NAMALWA (cell line): Measurements from ENCODE around the gene NME7.
"Not testable (repeated sequence)": the region's sequence is repeated elsewhere in the genome, so short reads cannot be mapped to it uniquely, and the experiment has no call there.

Experiments
- DNase-seq: peaks from one replicate; pipeline ENCODE4 v3.0.0-alpha.2; 2015; ENCODE audit warnings: low spot score

The NME7 gene

DNA sequence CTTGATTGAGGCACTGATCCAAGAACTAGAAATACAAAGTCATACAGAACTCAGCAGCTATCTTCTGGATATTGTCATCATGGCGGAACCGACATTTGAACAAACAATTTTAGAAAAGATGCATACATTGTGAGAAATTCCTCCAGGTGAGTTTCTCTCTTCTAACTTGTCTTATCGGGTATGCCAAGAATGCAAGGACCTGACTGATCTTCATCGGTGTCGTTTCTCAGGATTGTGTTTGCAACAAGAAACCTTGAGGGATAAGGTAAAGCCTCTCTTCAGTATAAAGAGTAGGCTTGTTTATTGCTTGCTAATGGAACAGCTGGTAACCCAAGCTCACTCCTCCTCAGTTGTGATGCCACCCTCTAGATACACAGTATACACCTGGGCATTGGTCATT, 62.2 kb downstream of the NME7 start:
- DNase-seq = no peak

DNA sequence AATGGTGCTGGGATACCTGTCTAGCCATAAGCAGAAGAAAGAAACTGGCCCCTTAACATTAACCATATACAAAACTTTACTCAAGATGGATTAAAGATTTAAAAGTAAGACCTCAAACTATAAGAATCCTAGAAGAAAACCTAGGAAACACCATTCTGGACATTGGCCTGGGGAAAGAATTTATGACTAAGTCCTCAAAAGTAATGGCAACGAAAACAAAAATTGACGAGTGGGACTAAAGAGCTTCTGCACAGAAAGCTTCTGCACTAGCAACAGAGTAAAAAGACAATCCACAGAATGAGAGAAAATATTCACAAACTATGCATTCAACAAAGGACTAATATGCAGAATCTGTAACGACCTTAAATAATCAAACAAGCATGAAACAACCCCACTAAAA, 66.7 kb downstream of the NME7 start:
- DNase-seq = no peak

DNA sequence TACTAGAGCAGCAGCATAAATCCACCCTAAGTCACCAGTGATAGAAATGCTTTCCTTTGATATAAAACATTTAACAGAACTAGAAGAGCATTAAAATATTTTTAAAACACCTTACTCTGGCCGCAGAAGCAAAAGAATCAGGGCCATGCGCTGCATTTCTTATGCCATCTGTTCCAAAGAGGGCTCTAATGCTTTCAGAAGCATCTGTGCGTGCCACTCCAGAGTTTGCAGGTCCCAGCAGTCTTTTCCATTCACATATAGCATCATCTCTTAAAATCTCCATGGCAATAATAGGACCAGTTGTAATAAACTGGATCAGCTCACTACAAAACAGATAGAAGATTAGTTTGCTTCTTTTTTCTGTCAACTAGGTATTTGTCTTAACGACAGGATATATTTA, 69.2 kb downstream of the NME7 start:
- DNase-seq = no peak

DNA sequence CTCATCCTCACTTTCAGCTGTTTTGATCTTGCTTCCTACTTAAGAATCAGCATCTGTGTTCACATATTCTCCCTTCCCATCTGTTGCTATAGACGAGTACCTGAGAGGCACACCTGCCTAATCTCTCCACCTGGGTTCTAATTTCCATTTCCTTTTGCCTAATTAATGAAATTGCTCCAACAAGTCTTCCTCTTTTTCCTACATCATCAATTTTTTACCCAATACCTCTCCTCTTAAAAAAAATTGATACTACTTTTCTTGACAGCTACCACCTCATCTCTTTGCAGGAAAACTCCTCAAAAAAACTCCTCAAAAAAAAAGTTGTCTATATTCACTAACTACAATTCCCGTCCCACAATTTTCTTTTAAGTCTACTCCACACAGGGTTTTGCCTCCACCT, 71.8 kb downstream of the NME7 start:
- no peak for DNase-seq

DNA sequence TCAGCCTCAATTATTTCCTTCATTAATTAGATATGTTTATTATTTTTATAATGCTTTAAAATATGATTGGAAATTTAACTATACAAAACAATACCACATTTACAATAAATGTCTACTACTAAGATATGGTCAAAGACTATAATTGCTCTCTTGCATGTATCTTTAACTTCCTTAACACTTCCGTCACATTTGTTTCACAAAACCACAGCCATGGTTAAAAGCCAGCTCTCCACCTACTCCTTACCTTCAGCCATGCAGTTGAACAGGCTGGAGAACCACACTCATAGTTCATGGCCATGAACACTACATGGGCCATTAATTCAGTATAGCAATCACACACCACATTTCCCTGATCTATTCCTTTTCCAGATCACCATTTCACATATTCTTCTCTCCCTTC, 72.2 kb downstream of the NME7 start:
- no peak for DNase-seq

DNA sequence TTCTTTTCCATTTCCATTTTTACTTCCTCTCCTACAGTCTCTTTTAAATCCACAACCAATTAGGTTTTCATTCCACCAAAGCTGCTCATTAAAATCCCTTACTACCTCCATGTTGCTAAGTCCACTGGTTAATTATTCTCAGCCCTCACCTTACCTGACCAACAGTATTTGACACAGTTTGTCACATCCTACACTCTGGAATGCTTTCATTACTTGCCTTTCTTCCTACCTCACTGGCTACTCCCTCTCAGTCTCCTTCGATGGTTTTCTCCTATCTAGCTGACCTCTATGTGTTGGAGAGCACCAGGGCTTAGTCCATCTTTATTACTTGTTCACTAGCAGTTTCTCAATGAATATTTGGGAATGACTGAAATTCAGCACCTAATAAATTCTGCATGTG, 78.6 kb downstream of the NME7 start:
- no peak for DNase-seq

DNA sequence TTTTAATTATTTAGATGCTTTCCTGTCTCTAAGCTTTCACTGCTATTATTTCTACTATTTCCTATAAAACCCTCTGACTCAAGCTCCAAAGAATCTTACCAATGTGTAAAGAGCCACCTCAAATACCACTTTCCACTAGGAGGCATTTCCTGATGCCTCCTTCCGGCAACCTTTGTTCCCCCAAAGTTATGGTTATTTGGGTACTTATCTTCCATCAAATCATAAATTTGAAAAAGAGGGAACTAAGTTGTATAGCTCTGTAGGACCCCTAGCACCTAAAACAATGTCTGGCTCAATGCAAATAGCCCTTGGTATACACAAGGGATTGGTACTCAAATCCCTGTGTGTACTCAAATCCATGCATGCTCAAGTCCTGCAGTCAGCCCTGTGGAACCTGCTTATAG, 79.6 kb downstream of the NME7 start:
- no peak for DNase-seq

DNA sequence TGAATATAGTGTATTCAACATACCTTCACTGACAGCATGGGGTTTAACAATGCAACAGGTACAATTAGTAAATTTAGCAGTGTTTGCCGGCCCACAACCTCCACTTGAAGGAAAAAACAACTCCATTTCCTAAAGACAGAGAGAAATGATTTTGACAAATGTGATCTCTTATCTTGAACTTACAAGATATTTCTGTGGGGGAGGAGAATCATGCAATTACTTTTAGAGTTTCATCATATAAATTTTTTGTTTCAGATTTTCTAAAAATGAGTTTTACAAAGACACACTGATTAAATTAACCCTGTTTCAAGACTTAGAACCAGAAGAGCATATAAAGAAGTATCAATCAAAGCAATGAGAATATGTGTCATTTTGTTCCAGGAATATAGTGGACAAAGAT, 80.3 kb downstream of the NME7 start:
- DNase-seq = no peak

DNA sequence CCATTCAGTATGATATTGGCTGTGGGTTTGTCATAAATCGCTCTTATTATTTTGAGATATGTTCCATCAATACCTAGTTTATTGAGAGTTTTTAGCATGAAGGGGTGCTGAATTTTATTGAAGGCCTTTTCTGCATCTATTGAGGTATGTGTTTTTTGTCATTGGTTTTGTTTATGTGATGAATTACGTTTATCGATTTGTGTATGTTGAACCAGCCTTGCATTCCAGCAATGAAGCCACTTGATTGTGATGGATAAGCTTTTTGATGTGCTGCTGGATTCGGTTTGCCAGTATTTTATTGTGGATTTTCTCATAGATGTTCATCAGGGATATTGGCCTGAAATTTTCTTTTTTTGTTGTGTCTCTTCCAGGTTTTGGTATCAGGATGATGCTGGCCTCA, 86.0 kb downstream of the NME7 start:
- DNase-seq = not testable (repeated sequence)

DNA sequence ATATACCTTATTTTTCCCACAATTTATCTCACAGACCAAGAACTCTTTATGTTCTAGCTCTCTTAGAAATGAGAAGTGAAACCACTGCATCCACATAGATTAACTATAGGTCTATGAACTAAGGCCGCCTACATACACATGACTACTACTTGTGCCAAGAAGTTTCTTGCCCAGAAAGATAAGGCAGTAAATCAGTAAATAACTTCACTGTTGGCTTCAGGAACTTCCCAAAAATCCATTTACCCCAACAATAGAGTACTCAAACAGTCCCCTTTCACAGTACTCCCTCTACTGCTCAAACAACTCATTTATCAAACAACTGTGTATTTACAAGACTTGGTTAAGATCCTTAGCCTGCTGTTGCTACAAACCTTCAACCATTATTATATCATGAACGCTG, 96.5 kb downstream of the NME7 start:
- no peak for DNase-seq

DNA sequence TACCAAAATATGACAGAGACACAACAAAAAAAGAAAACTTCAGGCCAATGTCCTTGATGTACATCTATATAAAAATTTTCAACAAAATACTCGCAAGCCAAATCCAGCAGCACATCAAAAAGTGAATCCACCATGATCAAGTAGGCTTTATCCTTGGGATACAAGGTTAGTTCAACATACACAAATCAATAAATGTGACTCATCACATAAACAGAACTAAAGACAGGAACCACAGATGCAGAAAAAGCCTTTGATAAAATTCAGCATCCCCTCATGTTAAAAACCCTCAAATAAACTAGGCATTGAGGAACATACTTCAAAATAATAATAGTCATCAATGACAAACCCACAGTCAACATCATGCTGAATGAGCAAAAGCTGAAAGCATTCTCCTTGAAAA, 101.5 kb downstream of the NME7 start:
- DNase-seq = no peak

DNA sequence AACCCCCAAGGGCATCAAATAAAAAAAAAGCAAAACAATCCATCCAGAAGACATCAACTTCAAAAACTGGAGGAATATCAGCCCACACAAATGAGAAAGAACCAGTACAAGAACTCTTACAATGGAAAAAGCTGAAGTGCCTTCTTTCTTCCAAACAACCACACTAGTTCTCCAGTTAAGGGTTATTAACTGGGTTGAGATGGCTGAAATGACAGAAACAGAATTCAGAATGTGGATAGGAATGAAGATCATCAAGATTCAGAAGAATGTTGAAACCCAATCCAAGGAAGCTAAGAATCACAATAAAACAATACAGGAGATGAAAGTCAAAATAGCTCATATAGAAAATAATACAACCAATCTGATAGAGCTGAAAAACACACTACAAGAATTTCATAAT, 104.5 kb downstream of the NME7 start:
- DNase-seq = no peak

DNA sequence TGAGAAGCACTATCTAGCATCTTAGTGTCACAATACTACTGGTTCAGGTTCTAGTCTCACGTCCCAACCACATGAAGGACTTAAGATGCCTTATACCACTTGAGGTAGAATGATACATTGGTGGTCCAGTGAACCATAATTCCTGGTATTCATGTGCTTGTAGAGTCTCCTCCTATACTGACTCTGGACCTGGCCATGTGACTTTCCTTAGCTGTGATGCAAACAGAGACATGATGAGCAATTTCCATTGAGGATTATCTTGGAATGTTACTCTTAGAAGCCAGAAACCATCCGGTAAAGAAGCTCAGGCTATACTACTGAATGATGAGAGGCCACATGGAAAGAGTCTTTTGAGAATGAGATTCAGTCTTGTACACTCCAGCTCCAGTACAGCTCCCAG, 105.7 kb downstream of the NME7 start:
- DNase-seq = no peak

DNA sequence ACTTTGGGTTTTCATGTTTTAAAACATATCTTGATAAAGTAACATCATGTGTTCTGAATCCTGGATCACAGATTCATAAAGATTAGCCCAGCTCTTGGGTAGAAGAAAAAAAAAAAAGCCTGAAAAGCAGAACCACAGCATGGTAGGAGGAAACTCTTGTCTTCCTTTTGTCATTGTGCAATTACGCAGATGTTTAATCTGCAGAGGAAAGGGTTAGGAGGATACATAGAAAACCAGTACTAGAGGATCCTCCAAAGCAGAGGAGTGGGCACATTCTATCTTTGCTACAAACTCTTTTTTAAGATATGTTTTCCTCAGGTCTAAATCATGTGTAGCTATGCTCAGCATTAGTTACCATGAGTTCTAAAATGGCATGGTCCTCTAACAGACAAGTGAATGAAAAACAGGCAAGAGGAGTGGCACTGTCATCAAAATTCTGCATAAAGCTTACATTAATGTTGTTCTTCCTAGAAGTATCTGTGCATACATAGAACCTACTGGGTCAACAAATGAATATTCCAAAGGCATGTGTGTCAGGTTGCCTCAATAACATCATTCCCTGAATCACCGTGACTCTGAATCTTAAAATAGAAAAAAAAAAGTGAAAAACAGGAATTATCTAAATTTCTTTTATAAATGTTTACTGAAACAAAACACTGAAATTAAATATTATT, 107.0 kb downstream of the NME7 start:
- no peak for DNase-seq

DNA sequence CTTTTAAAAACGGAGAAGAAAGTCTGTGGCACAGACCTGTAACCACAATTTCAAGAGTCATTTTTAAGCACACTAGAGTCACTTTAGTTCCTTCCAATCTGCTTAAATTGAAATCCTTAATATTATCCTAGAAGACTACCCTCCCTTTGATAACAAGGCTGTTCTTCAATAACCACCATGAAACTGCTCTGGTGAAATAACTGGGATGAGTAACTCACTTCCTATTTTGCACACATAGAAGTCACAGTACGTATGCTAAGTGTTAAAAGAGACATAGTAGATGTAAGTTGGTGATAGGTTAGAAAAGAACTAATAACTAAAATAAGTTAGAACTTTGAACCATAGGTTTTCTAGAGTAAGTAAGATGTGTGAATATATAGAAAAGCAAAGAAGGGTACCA, 107.8 kb downstream of the NME7 start:
- no peak for DNase-seq

DNA sequence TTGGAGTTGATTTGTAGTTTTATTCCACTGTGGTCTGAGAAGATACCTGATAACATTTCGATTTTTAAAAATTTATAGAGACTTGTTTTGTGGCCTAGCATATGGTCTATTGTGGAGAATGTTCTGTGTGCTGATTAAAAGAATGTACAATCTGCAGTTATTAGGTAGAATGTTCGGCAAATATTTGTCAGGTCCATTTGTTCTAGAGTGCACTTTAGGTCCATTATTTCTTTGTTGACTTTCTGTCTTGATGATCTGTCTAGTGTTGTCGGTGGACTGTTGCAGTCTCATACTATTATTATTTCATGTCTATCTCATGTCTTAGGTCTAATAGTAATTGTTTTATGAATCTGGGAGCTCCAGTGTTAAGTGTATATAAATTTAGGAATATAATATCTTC, 116.8 kb downstream of the NME7 start:
- DNase-seq = no peak

DNA sequence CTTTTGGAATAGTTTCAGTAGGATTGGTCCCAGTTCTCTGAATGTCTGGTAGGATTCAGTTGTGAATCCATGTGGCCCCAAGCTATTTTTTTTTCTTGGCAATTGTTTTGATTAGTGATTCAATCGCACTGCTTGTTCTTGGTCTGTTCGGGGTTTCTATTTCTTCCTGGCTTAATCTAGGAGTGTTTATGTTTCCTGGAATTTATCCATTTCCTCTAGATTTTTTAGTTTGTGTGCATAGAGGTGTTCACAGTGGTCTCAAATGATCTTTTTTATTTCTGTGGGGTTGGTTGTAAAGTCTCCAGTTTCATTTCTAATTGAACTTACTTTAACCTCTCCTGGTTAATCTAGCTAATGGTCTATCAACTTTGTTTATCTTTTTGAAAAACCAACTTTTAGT, 117.6 kb downstream of the NME7 start:
- no peak for DNase-seq

DNA sequence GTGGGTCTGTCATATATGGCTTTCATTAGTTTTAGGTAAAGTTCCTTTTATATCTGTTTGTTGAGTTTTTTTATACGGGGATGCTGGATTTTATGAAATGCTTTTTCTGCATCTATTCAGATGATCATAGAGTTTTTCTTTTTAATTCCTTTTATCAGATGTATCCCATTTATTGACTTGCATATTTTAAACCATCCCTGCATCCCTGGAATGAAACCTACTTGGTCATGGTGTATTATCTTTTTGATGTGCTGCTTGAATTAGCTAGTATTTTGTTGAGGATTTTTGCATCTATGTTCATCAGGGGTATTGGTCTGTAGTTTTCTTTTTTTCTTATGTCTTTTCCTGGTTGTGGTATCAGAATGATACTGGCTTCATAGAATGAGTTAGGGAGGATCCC, 118.0 kb downstream of the NME7 start:
- DNase-seq = no peak

DNA sequence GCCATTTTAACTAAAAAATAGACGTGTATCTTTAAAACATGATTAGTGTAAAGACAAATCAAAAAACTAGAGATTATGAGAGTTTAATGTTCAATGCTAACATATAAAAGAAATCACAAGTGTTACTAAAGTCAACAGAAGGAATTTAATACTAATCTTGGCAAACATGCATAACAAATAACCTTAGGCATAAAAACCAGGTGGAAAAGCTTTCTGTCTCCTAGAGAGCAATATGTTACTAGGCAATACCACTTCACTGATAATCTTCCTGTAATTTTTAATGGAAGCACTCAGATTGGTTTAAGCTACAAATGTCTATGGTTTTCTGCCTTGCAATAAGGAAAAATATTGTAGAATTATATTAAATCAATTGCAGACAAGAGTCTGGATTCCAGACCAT, 121.9 kb downstream of the NME7 start:
- DNase-seq = no peak

DNA sequence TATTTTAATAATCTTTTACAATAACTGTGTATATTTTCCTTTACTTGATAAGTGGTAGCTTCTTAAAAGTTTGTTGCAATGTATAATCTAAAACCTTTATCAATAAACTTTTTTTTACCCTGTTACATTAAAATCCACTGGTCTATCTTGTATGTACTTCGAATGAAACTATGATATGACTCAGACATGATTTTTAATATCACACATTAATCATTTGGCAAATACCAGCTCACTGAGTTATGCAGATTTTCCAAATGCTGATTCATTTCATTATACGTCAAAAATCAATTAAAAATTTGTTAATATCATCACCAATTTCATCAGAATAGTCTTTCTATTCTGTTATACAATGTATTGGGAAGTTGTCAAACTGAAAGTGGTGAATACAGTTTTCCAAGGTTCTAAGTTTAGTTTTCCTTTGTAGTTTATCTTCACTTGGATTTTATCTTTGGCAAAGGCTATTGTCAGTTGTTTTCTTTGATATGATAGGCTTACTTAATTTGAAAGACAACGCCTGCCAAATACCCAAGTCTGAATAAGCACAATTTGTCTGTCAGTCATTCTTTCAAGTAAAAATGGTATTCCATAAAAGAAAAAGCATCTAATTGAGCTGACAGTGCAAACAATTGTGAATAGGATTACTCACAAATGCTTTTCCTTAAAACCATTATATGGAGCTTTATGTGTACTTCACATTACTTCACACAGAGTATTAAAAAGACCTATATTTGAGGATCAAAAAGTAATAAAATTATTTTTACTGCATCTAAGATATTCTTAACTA, 127.0 kb downstream of the NME7 start:
- DNase-seq = no peak

DNA sequence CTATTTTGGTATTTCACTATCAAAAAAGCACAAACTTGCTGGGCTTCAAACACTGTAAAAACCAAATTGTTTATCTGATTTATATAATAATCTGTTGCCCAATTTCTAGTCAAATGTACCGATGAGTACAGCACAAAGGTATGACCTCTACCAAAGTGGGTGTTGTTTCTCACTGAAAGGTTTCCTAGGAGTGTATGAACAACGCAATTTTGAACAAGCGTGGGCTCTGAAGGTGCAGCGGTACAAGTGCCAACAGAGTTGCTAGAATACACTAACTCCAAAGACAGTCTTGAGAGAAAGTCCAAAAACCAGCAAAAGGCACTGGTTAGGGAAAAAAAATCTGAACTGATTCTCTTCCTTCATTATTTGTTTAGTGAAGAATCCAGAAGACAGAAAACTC, 130.7 kb downstream of the NME7 start:
- no peak for DNase-seq

DNA sequence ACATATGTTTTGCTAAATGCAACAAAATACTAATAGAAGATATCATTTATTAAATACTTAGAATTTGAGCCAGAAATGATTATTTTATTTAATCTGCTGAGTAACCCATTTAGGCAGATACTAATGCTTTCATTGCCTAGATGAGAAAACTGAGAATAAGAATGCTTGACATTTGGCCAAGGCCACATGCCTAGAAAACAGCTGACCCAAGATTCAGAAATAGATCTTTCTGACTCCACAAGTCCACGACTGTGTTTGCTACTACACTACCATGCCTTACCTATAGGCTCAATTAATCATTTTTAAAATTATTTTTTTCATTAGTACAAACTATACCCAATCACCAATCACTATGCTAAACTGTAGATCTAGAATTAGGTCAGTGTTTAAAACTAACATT, 131.5 kb downstream of the NME7 start:
- no peak for DNase-seq

DNA sequence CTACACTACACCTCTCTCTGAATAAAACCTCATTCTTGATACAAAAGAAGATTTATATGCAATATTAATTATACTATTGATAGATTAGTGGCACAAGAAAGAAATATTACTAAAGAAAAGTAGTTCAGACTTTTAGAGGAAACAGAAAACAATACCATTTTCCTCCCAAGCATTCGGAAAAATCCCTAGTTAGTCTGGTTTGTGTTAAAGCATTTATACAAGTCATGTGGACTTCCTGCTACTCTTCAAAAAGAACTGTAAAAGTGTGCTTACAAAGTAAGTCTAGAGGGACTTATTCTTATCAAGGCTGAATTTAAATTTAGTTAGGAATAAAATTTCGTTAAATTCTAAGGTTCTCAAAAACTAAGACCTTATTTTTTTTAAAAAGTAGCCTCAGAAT, 132.0 kb downstream of the NME7 start:
- no peak for DNase-seq

DNA sequence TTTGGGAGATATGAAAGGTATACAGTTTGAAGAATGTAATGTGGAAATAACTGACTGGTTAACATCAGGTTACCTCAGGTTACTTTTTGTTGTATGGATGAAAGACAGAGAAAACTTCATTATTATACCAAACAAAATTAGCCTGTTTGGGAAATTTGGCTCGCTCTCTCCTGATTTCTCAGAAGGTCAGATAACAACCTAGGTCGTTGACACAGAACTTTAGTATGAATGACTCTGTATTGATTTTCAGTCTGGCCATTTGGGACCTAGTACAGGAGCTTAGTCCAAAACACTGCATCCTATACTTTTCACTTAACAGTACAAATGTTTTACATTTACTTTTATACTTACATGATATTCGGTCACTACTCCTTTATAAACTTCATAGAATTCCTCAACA, 132.8 kb downstream of the NME7 start:
- DNase-seq = no peak
